IPS-NIHi7 (cell line): ENCODE results near the gene NGB.
"Not testable (repeated sequence)": the region's sequence is repeated elsewhere in the genome, so short reads cannot be mapped to it uniquely, and the experiment has no call there.

Source experiments
- DNase-seq: peaks from one replicate; pipeline ENCODE4 v3.0.0; 2012; ENCODE audit warnings: mixed read lengths; ENCODE audit errors: extremely low spot score

The NGB gene

GRCh38 chr14:77271113-77271710, at the start of gene NGB:
Gene NGB, minus strand, starts transcription at chr14:77271206. Its CDS starts 269 bp downstream, at chr14:77270937.
- peak; percentile 45 for DNase-seq

GRCh38 chr14:77320238-77320935, 49.4 kb upstream of the NGB start, which contains the start of gene POMT2:
Gene POMT2, minus strand, starts transcription at chr14:77320883. Its CDS starts 202 bp downstream, at chr14:77320681.
- peak; percentile 91 for DNase-seq

- DNase-seq, result no peak
These were observed 48.4 kb upstream of the NGB start for GRCh38 chr14:77319422-77319821.

- DNase-seq, result not testable (repeated sequence)
These were observed 47.8 kb upstream of the NGB start for GRCh38 chr14:77318756-77319155.

- no peak for DNase-seq
These were observed 47.1 kb upstream of the NGB start for GRCh38 chr14:77318006-77318553.

- DNase-seq, result no peak
These were observed 45.9 kb upstream of the NGB start for GRCh38 chr14:77316872-77317301.

GRCh38 chr14:77316195-77316505, 45.1 kb upstream of the NGB start:
- no peak for DNase-seq

- DNase-seq, result no peak
These were observed 43.8 kb upstream of the NGB start for GRCh38 chr14:77314539-77315457.

GRCh38 chr14:77314043-77314442, 43.0 kb upstream of the NGB start:
- DNase-seq, result peak; percentile 53

GRCh38 chr14:77313371-77313770, 42.4 kb upstream of the NGB start:
- no peak for DNase-seq

- DNase-seq, result no peak
These were observed 40.2 kb upstream of the NGB start for GRCh38 chr14:77311217-77311616.

GRCh38 chr14:77310026-77310425, 39.0 kb upstream of the NGB start:
- no peak for DNase-seq

GRCh38 chr14:77309131-77309530, 38.1 kb upstream of the NGB start:
- no peak for DNase-seq

- DNase-seq, result no peak
These were observed 36.0 kb upstream of the NGB start for GRCh38 chr14:77306851-77307496.

GRCh38 chr14:77306416-77306815, 35.4 kb upstream of the NGB start:
- DNase-seq, result no peak

GRCh38 chr14:77305696-77306095, 34.7 kb upstream of the NGB start:
- no peak for DNase-seq

- DNase-seq, result no peak
These were observed 32.6 kb upstream of the NGB start for GRCh38 chr14:77303417-77304156.

- DNase-seq, result no peak
These were observed 31.9 kb upstream of the NGB start for GRCh38 chr14:77302926-77303325.

- peak; percentile 88 for DNase-seq
These were observed 30.1 kb upstream of the NGB start for GRCh38 chr14:77301103-77301502.

GRCh38 chr14:77299771-77300170, 28.8 kb upstream of the NGB start:
- DNase-seq, result no peak

- no peak for DNase-seq
These were observed 25.9 kb upstream of the NGB start for GRCh38 chr14:77296906-77297305.
